ENCODE measurements around the gene MARK4.

MARK4 gene

GRCh38 chr19:45275370-45275971 lies 24.4 kb downstream of the MARK4 start:
- no peak for DNase-seq

- no peak for DNase-seq
Observed at GRCh38 chr19:45276284-45276687, 25.2 kb downstream of the MARK4 start.

- no peak for DNase-seq
Observed at GRCh38 chr19:45278087-45278486, 27.0 kb downstream of the MARK4 start.

GRCh38 chr19:45279587-45280192 lies 28.6 kb downstream of the MARK4 start:
- DNase-seq, result no peak

DNA sequence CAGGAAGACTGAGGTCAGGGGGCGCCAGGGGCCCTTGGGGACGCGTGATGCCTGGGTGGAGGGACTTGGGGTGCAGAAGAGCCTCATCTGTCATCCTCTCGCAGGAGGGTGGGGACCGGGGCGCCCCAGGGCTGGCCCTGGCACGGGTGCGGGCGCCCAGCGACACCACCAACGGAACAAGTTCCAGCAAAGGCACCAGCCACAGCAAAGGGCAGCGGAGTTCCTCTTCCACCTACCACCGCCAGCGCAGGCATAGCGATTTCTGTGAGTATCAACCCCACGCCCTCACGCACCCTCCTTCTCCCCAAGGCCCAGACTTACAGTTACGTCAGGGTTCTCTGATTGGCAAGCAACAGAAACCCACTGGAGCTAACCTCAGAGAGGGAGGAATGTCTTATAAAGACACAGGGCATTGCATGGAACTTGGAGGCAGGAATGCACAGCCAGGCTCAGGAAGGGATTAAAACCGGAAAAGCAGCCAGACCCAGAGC lies 29.4 kb downstream of the MARK4 start:
- DNase-seq, result no peak

- DNase-seq, result no peak
Observed at GRCh38 chr19:45283443-45284033, 32.5 kb downstream of the MARK4 start.

GRCh38 chr19:45290381-45290931 lies 39.4 kb downstream of the MARK4 start:
- no peak for DNase-seq

DNA sequence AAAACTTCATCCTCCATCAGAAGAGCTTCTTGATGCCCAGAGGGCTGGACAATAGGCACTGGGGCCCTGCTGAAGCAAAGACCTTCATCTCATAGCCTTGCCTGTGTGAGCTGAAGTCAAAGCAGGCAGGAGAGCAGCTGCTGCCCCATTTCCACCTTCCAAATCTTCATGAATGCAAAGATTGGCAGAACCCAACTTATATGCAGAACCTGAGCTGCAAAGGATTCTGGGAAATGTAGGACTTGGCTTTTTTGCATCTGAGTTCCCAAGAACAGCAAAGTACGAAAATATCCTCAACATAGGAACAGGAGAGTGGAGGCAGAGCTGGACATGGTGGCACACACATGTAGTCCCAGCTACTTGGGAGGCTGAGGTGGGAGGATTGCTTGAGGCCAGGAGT lies 40.8 kb downstream of the MARK4 start:
- no peak for DNase-seq

DNA sequence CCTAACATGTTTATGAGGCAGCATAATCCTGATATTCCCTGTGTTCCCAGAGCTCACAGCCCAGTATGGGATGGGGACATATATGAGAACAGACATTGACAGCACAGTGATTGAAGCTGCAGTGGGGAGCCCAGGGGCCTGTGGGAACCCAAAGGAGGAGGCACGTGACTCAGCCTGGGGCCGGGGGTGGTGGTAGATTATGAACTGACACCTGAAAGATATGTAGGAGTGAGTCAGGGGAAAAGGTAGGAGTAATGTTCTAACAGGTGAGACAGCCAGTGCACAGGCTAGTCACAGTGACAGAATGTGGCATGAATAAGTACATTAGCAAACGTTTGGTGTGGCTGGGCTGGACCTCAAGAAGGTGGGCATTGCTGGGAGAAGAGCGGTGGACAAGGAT lies 42.6 kb downstream of the MARK4 start:
- DNase-seq, result no peak

GRCh38 chr19:45294291-45295029 lies 43.4 kb downstream of the MARK4 start:
- DNase-seq, result no peak

GRCh38 chr19:45295873-45296272 lies 44.8 kb downstream of the MARK4 start:
- DNase-seq, result no peak

DNA sequence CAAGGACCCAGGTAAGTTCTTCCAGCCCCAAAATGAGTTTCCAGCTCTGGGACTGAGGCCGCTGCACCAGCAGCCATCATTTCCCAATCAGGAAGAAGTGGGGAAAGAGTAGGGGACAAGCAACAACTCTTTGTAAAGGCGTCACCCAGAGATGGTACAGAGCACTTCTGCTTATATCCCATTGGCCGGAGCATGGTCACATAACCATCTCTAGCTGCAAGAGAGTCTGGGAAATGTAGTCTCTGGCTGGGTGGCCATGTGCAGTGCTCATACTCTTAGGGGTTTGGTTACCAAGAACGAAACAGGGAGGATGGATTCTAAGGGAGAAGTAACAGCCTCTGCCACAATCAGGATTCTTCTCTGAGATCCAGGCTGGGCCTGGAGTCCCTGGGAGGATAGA lies 45.3 kb downstream of the MARK4 start:
- DNase-seq, result no peak

DNA sequence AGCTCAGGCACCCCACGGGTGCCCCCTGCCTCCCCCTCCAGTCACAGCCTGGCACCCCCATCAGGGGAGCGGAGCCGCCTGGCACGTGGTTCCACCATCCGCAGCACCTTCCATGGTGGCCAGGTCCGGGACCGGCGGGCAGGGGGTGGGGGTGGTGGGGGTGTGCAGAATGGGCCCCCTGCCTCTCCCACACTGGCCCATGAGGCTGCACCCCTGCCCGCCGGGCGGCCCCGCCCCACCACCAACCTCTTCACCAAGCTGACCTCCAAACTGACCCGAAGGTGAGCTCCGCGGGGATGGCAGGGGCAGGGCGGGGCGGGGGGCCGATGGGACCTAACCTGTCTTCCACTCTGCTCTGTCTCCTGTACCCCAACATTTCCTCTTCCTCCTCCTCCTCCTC lies 46.6 kb downstream of the MARK4 start:
- no peak for DNase-seq

GRCh38 chr19:45298264-45298663 lies 47.2 kb downstream of the MARK4 start:
- no peak for DNase-seq

GRCh38 chr19:45299719-45300118 lies 48.6 kb downstream of the MARK4 start:
- DNase-seq, result no peak

GRCh38 chr19:45302416-45302815 lies 51.3 kb downstream of the MARK4 start:
- no peak for DNase-seq

GRCh38 chr19:45303269-45304060 lies 52.4 kb downstream of the MARK4 start:
- DNase-seq, result no peak

GRCh38 chr19:45304141-45304926 lies 53.3 kb downstream of the MARK4 start:
- no peak for DNase-seq

- no peak for DNase-seq
Observed at GRCh38 chr19:45305007-45305406, 53.9 kb downstream of the MARK4 start.

DNA sequence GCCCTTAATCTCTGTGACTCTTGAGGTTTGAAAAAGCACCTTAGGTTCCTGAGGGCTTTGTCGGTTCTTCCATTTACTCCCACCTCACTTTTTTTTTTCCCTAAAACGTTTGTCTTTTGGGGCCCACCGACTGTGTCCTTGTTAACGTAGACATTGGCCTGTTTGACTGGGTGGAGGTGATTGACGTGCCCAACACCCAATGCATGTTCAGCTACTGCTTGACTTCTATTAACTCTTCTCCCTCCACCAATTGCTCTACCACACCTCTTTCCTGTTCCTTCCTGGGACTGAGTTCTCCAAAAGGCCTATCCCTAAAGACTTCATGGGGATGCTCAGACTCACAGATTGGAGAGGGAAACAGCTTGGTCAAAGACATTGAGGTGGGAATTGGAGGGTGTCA lies 54.4 kb downstream of the MARK4 start:
- DNase-seq, result no peak

DNA sequence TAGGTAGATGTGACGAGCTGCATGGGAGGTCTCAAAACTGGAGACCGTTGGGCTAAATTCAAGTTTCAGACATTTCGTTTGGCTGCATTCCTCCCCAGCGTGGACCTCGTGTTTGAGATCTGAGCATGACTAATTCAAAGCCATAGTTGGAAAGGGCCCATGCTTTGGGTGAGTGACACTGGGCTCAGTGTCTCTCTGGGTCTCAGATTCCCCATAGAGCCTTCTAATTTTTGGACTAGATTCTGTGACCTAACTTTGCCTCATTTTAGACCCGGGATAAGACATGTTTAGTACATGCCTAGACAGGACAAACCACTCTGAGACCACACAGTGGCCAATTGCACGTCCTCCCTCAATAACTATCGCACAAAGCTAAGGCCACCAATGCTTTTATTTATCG lies 55.0 kb downstream of the MARK4 start:
- DNase-seq, result no peak

- no peak for DNase-seq
Observed at GRCh38 chr19:45306518-45307027, 55.5 kb downstream of the MARK4 start.

Data from CD4-positive, alpha-beta T cell treated with Interleukin-12 subunit alpha and Interleukin-12 subunit beta, for 1 hour (primary cell).